H1 (cell line): ENCODE data around the gene PTGIR. TPM values are rescaled to one million over a fixed set of nuclear protein-coding genes. Genes with fewer than 3 reads are reported as not detected.

Experiments
- CBX8 ChIP-seq: fragments of 300-800, 300-1000 bp; sonication (generic); IDR thresholded peaks from 2 replicates; pipeline ENCODE4 v1.7.1; 2016; ENCODE audit warnings: low read depth, low read length, borderline replicate concordance
- NANOG ChIP-seq: IDR thresholded peaks from 2 replicates; pipeline ENCODE4 v1.6.1; 2011; ENCODE audit warnings: low read length, low read depth, mild to moderate bottlenecking, inconsistent platforms; ENCODE audit not compliant: insufficient read depth, poor library complexity, severe bottlenecking
- SIRT6 ChIP-seq: IDR thresholded peaks from one replicate; pipeline ENCODE4 v1.7.1; 2012; ENCODE audit warnings: low read length, inconsistent platforms
- SP1 ChIP-seq: IDR thresholded peaks from 2 replicates; pipeline ENCODE4 v1.6.1; 2011; ENCODE audit warnings: low read depth, low read length
- TAF1 ChIP-seq: IDR thresholded peaks from 2 replicates; pipeline ENCODE4 v1.6.1; 2011; ENCODE audit warnings: mild to moderate bottlenecking, low read depth, low read length
- polyA plus RNA-seq, 7 experiments: library from polyadenylated mRNA; depleted of rRNA in 3 of 7; stranded (reverse) in 5 of 7; unstranded in 2 of 7; fragments of >200 nt in 5 of 7; fragments of 200-250 nt in 2 of 7; gene quantifications; 1 replicate in 5 of 7; 2 replicates in 1 of 7; 4 replicates in 1 of 7; pipeline versions ENCODE4 v1.2.1 to v1.2.3, GENCODE V29; 2011 to 2013; ENCODE audit warnings: missing spikeins in 2 of 7, mixed read lengths in 2 of 7
- total RNA-seq: library from RNA; stranded (reverse); fragmentation: NEBNext Ultra II Directional; extraction: Animal tissue kit (Norgen Biotek cat#: 25700); gene quantifications from 2 replicates; pipeline ENCODE4 v1.2.1, GENCODE V29; 2021
- TF ChIP-seq, protein P1 (sequence below): fragments of 300-600 bp; sonication (generic); IDR thresholded peaks from 2 replicates; pipeline ENCODE4 v1.7.1; 2012; ENCODE audit warnings: low read length, moderate library complexity, mild to moderate bottlenecking, inconsistent platforms; ENCODE audit not compliant: insufficient replicate concordance
- TF ChIP-seq, protein P2 (sequence below): IDR thresholded peaks from 2 replicates; pipeline ENCODE4 v1.6.1; 2011; ENCODE audit warnings: low read depth, mild to moderate bottlenecking, low read length; ENCODE audit not compliant: insufficient read depth
- TF ChIP-seq, protein P3 (sequence below): IDR thresholded peaks from 2 replicates; pipeline ENCODE4 v1.6.1; 2012; ENCODE audit warnings: low read length, inconsistent platforms

PTGIR gene
- total and polyA plus RNA-seq, 2 of the 8 experiments (the other 6 are each of a cell fraction or from before 2014, with no cell fraction given) = 0.15 TPM; not detected in 1

DNA sequence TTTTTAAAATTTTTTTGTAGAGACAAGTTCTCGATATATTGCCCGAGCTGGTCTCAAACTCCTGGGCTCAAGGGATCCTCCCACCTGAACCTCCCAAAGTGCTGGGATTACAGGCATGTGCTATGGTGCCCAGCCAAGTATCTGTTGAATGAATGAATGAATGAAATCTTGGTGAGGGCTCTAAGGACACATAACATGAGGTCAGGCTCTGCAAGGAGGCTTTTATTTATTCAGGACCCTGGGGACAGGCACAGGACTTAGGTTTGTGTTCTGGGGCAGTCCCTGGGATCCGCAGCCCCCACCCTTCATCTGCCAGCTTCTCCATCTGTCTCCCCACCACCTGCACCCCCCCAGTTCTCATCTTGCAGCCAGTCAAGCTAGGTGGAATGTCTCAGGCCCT is 4.6 kb downstream of the PTGIR start (continued):
- TF ChIP-seq, protein P1, sequence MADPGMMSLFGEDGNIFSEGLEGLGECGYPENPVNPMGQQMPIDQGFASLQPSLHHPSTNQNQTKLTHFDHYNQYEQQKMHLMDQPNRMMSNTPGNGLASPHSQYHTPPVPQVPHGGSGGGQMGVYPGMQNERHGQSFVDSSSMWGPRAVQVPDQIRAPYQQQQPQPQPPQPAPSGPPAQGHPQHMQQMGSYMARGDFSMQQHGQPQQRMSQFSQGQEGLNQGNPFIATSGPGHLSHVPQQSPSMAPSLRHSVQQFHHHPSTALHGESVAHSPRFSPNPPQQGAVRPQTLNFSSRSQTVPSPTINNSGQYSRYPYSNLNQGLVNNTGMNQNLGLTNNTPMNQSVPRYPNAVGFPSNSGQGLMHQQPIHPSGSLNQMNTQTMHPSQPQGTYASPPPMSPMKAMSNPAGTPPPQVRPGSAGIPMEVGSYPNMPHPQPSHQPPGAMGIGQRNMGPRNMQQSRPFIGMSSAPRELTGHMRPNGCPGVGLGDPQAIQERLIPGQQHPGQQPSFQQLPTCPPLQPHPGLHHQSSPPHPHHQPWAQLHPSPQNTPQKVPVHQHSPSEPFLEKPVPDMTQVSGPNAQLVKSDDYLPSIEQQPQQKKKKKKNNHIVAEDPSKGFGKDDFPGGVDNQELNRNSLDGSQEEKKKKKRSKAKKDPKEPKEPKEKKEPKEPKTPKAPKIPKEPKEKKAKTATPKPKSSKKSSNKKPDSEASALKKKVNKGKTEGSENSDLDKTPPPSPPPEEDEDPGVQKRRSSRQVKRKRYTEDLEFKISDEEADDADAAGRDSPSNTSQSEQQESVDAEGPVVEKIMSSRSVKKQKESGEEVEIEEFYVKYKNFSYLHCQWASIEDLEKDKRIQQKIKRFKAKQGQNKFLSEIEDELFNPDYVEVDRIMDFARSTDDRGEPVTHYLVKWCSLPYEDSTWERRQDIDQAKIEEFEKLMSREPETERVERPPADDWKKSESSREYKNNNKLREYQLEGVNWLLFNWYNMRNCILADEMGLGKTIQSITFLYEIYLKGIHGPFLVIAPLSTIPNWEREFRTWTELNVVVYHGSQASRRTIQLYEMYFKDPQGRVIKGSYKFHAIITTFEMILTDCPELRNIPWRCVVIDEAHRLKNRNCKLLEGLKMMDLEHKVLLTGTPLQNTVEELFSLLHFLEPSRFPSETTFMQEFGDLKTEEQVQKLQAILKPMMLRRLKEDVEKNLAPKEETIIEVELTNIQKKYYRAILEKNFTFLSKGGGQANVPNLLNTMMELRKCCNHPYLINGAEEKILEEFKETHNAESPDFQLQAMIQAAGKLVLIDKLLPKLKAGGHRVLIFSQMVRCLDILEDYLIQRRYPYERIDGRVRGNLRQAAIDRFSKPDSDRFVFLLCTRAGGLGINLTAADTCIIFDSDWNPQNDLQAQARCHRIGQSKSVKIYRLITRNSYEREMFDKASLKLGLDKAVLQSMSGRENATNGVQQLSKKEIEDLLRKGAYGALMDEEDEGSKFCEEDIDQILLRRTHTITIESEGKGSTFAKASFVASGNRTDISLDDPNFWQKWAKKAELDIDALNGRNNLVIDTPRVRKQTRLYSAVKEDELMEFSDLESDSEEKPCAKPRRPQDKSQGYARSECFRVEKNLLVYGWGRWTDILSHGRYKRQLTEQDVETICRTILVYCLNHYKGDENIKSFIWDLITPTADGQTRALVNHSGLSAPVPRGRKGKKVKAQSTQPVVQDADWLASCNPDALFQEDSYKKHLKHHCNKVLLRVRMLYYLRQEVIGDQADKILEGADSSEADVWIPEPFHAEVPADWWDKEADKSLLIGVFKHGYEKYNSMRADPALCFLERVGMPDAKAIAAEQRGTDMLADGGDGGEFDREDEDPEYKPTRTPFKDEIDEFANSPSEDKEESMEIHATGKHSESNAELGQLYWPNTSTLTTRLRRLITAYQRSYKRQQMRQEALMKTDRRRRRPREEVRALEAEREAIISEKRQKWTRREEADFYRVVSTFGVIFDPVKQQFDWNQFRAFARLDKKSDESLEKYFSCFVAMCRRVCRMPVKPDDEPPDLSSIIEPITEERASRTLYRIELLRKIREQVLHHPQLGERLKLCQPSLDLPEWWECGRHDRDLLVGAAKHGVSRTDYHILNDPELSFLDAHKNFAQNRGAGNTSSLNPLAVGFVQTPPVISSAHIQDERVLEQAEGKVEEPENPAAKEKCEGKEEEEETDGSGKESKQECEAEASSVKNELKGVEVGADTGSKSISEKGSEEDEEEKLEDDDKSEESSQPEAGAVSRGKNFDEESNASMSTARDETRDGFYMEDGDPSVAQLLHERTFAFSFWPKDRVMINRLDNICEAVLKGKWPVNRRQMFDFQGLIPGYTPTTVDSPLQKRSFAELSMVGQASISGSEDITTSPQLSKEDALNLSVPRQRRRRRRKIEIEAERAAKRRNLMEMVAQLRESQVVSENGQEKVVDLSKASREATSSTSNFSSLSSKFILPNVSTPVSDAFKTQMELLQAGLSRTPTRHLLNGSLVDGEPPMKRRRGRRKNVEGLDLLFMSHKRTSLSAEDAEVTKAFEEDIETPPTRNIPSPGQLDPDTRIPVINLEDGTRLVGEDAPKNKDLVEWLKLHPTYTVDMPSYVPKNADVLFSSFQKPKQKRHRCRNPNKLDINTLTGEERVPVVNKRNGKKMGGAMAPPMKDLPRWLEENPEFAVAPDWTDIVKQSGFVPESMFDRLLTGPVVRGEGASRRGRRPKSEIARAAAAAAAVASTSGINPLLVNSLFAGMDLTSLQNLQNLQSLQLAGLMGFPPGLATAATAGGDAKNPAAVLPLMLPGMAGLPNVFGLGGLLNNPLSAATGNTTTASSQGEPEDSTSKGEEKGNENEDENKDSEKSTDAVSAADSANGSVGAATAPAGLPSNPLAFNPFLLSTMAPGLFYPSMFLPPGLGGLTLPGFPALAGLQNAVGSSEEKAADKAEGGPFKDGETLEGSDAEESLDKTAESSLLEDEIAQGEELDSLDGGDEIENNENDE = no peak
- TF ChIP-seq, protein P2, sequence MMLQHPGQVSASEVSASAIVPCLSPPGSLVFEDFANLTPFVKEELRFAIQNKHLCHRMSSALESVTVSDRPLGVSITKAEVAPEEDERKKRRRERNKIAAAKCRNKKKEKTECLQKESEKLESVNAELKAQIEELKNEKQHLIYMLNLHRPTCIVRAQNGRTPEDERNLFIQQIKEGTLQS = no peak
- TF ChIP-seq TAF1 (no peak), NANOG (no peak), SIRT6 (no peak), SP1 (no peak), CBX8 (no peak)
- TF ChIP-seq, protein P3, sequence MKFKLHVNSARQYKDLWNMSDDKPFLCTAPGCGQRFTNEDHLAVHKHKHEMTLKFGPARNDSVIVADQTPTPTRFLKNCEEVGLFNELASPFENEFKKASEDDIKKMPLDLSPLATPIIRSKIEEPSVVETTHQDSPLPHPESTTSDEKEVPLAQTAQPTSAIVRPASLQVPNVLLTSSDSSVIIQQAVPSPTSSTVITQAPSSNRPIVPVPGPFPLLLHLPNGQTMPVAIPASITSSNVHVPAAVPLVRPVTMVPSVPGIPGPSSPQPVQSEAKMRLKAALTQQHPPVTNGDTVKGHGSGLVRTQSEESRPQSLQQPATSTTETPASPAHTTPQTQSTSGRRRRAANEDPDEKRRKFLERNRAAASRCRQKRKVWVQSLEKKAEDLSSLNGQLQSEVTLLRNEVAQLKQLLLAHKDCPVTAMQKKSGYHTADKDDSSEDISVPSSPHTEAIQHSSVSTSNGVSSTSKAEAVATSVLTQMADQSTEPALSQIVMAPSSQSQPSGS = no peak
